ENCODE data around the gene LRRC7. TPM values are rescaled to one million over a fixed set of nuclear protein-coding genes. Genes with fewer than 3 reads are reported as not detected.

The LRRC7 gene
- polyA plus RNA-seq, 1 donor from 2014 or later: 141 TPM

GRCh38 chr1:69994241-69994640 is 426.5 kb downstream of the LRRC7 start:
- no peak overlapping the region for H3K4me2 ChIP-seq (ENCODE audit: low read length)
- no peak overlapping the region for H3K27ac ChIP-seq (ENCODE audit: low read length)
- H3K79me2 ChIP-seq (replicated peaks; ENCODE audit: insufficient read depth, low read length): no peaks in the 10 kb centered on the region
- H2AFZ ChIP-seq (ENCODE audit: low read depth, low read length): no peak overlapping the region
- no peaks in the 10 kb centered on the region for H3K9me3 ChIP-seq (ENCODE audit: low read length)
- no peaks in the 10 kb centered on the region for H3K36me3 ChIP-seq (ENCODE audit: insufficient read depth, low read length)
- TF ChIP-seq MXI1 (conservative IDR thresholded peaks at IDR 0.05; ENCODE audit: poor library complexity, severe bottlenecking) (no peak), CTCF (IDR thresholded peaks at IDR 0.05; ENCODE audit: poor library complexity, severe bottlenecking) (no peak), REST (IDR thresholded peaks at IDR 0.05; ENCODE audit: borderline replicate concordance) (no peak), EP300 (conservative IDR thresholded peaks at IDR 0.05; ENCODE audit: poor library complexity, severe bottlenecking) (no peak), RAD21 (conservative IDR thresholded peaks at IDR 0.05) (no peak), SMC3 (conservative IDR thresholded peaks at IDR 0.05; ENCODE audit: poor library complexity) (no peak), TAF1 (IDR thresholded peaks at IDR 0.05; ENCODE audit: low read depth) (no peak), EZH2 (IDR thresholded peaks at IDR 0.05; ENCODE audit: borderline replicate concordance, insufficient read depth, low read length, poor library complexity, severe bottlenecking) (no peak), POLR2AphosphoS5 (IDR thresholded peaks at IDR 0.05) (no peak)
- H3K9me2 ChIP-seq (ENCODE audit: insufficient read depth, low read length): no peaks in the 10 kb centered on the region
- H3F3A ChIP-seq (ENCODE audit: insufficient read depth, low read length, poor library complexity, severe bottlenecking): no peaks in the 10 kb centered on the region
- H3K4me3 ChIP-seq (ENCODE audit: low read length): no peak overlapping the region
- H4K20me1 ChIP-seq (ENCODE audit: insufficient read depth): no peaks in the 10 kb centered on the region
- no peak overlapping the region for H3K9ac ChIP-seq (ENCODE audit: low read length)
- no peaks in the 10 kb centered on the region for H3K27me3 ChIP-seq (ENCODE audit: insufficient read depth, low read depth, low read length)

- no peaks in the 10 kb centered on the region for H3K79me2 ChIP-seq (replicated peaks; ENCODE audit: insufficient read depth, low read length)
- no peak overlapping the region for H3K27ac ChIP-seq (ENCODE audit: low read length)
- H3K27me3 ChIP-seq (ENCODE audit: insufficient read depth, low read depth, low read length): no peaks in the 10 kb centered on the region
- no peak overlapping the region for H3K4me3 ChIP-seq (ENCODE audit: low read length)
- no peaks in the 10 kb centered on the region for H3K9me3 ChIP-seq (ENCODE audit: low read length)
- H3K4me2 ChIP-seq (ENCODE audit: low read length): no peak overlapping the region
- H4K20me1 ChIP-seq (ENCODE audit: insufficient read depth): no peaks in the 10 kb centered on the region
- no peak for TF ChIP-seq CTCF (IDR thresholded peaks at IDR 0.05; ENCODE audit: poor library complexity, severe bottlenecking)
- TF ChIP-seq EZH2 (IDR thresholded peaks at IDR 0.05; ENCODE audit: borderline replicate concordance, insufficient read depth, low read length, poor library complexity, severe bottlenecking): no peak
- no peak for TF ChIP-seq POLR2AphosphoS5 (IDR thresholded peaks at IDR 0.05)
- TF ChIP-seq SMC3 (conservative IDR thresholded peaks at IDR 0.05; ENCODE audit: poor library complexity): no peak
- TF ChIP-seq EP300 (conservative IDR thresholded peaks at IDR 0.05; ENCODE audit: poor library complexity, severe bottlenecking): no peak
- no peak for TF ChIP-seq REST (IDR thresholded peaks at IDR 0.05; ENCODE audit: borderline replicate concordance)
- TF ChIP-seq RAD21 (conservative IDR thresholded peaks at IDR 0.05): no peak
- TF ChIP-seq TAF1 (IDR thresholded peaks at IDR 0.05; ENCODE audit: low read depth): no peak
- no peak for TF ChIP-seq MXI1 (conservative IDR thresholded peaks at IDR 0.05; ENCODE audit: poor library complexity, severe bottlenecking)
- no peak overlapping the region for H2AFZ ChIP-seq (ENCODE audit: low read depth, low read length)
- H3K9ac ChIP-seq (ENCODE audit: low read length): no peak overlapping the region
- H3F3A ChIP-seq (ENCODE audit: insufficient read depth, low read length, poor library complexity, severe bottlenecking): no peaks in the 10 kb centered on the region
- H3K36me3 ChIP-seq (ENCODE audit: insufficient read depth, low read length): no peaks in the 10 kb centered on the region
- no peaks in the 10 kb centered on the region for H3K9me2 ChIP-seq (ENCODE audit: insufficient read depth, low read length)
Measured at GRCh38 chr1:69998847-69999246, 431.1 kb downstream of the LRRC7 start.

All from neural cell (in vitro differentiated cells).